Stimulated activated effector memory CD8-positive, alpha-beta T cell treated with anti-CD3 and anti-CD28 coated beads, Interleukin-12 subunit alpha, Interleukin-12 subunit beta, amount 100 ng/mL, for 72 hours (primary cell): ENCODE results near the gene EXOC6B.

Source experiments
- ATAC-seq: fragments of 150-1000 bp; cut with Tn5 transposase; 2 replicates; pipeline ENCODE4 v1.10.0; 2021
- DNase-seq, 2 donors: peaks; one replicate each; pipeline ENCODE4 v3.0.0; 2021 to 2022; ENCODE audit warnings: low spot score in 2 of 2
- H3K27ac Mint-ChIP-seq: one replicate; pipeline ENCODE4 v1.8.0; 2022; ENCODE audit warnings: mild to moderate bottlenecking, mixed read lengths
- H3K36me3 Mint-ChIP-seq: one replicate; pipeline ENCODE4 v1.8.0; 2022; ENCODE audit warnings: mild to moderate bottlenecking, mixed read lengths
- H3K4me1 Mint-ChIP-seq: one replicate; pipeline ENCODE4 v1.8.0; 2022; ENCODE audit warnings: mixed read lengths
- H3K4me3 Mint-ChIP-seq: one replicate; pipeline ENCODE4 v1.8.0; 2022; ENCODE audit warnings: mild to moderate bottlenecking, mixed read lengths
- H3K9me3 Mint-ChIP-seq: one replicate; pipeline ENCODE4 v1.8.0; 2022; ENCODE audit warnings: mixed read lengths

Gene EXOC6B

GRCh38 chr2:72144632-72145288 is 681.1 kb downstream of the EXOC6B start:
- Mint-ChIP-seq H3K4me1 (peaks cover 38% of the 10 kb centered on the region), H3K9me3 (no peaks in the 10 kb centered on the region), H3K4me3 (peak overlapping the region; percentile 62), H3K36me3 (no peaks in the 10 kb centered on the region), H3K27ac (no peak overlapping the region)
- no peak for ATAC-seq
- DNase-seq: peak; percentile 1 to 50

- Mint-ChIP-seq H3K4me3 (peak overlapping the region; percentile 11), H3K4me1 (peaks cover 33% of the 10 kb centered on the region), H3K9me3 (no peaks in the 10 kb centered on the region), H3K36me3 (no peaks in the 10 kb centered on the region), H3K27ac (no peak overlapping the region)
- peak in 1 of 2 donors; percentile 1 for DNase-seq
- ATAC-seq: no peak
These were observed 681.6 kb downstream of the EXOC6B start for GRCh38 chr2:72144274-72144631.

DNA sequence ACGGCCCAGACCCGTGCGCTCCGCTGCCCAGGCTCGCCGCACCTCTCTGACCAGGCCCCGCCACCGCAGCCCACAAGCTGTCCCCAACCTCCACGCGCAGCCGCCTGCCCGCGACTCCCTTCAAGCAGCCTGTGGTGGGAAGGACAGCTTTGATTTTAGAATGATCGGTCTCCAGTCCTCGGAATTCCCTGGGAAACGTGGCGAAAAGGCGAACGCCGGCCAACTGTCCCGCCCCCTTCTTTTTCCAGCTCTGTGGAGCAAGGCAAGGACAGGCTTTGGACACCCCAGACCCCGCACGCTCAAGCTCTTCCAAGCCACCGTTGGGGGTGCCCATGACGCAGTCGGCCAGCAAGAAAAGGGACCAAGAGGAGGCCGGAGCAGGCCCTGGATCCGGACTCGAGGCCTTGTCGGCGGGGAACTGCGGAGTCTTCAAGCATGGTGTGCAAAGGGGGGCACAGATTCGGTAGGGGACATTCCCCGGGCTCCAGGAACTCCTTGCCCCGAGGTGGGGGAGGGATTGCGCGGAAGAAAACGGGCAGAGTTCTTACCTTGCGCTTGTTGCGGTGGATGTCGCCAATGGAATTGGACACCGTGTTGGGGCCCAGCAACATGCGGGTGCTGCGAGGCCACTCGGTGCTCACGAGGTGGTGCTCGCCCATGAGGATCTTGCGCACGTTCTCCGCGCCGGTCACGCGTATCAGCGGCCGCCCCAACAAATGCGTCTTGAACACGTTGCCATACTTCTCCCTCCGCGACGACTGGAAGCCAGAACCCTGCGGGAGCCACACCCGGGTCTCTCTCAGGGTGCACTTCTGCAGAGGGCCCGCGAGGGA is 682.2 kb downstream of the EXOC6B start:
- peak overlapping the region; percentile 11 for H3K4me3 Mint-ChIP-seq
- no peak overlapping the region for H3K27ac Mint-ChIP-seq
- H3K4me1 Mint-ChIP-seq: peaks cover 27% of the 10 kb centered on the region
- no peaks in the 10 kb centered on the region for H3K36me3 Mint-ChIP-seq
- no peaks in the 10 kb centered on the region for H3K9me3 Mint-ChIP-seq
- DNase-seq (peak in 1 of 2 donors; percentile 0), ATAC-seq (no peak)

GRCh38 chr2:72142570-72143440 is 683.0 kb downstream of the EXOC6B start:
- Mint-ChIP-seq H3K9me3 (no peaks in the 10 kb centered on the region), H3K4me1 (peaks cover 24% of the 10 kb centered on the region), H3K36me3 (no peaks in the 10 kb centered on the region), H3K27ac (no peak overlapping the region), H3K4me3 (no peak overlapping the region)
- ATAC-seq: no peak
- no peak for DNase-seq

GRCh38 chr2:72141881-72142451 is 683.9 kb downstream of the EXOC6B start:
- Mint-ChIP-seq H3K36me3 (no peaks in the 10 kb centered on the region), H3K9me3 (no peaks in the 10 kb centered on the region), H3K4me3 (no peak overlapping the region), H3K4me1 (peaks cover 30% of the 10 kb centered on the region), H3K27ac (no peak overlapping the region)
- no peak for ATAC-seq
- no peak for DNase-seq

- no peak for ATAC-seq
- Mint-ChIP-seq H3K36me3 (no peaks in the 10 kb centered on the region), H3K4me3 (no peak overlapping the region), H3K27ac (no peak overlapping the region), H3K9me3 (no peaks in the 10 kb centered on the region), H3K4me1 (peaks cover 22% of the 10 kb centered on the region)
- DNase-seq: no peak
These were observed 684.7 kb downstream of the EXOC6B start for GRCh38 chr2:72141032-72141645.

DNA sequence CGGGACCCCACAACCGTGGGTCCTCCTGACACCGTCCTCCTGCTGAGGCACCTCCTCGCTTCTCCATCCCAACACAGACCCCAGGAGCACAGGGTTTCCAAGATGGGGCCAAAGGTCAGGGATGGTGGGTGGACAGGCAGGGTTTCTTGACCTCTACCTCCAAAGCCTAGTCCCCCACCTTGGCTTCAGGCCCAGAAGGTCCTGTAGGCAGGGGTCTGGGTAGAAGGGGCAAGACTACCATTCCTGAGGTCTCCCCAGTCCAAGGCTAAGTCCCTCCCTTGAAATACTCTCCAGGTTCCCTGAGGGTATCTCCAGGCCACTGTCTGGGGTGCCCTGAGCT is 685.2 kb downstream of the EXOC6B start:
- H3K4me1 Mint-ChIP-seq: peaks cover 16% of the 10 kb centered on the region
- no peaks in the 10 kb centered on the region for H3K9me3 Mint-ChIP-seq
- no peaks in the 10 kb centered on the region for H3K36me3 Mint-ChIP-seq
- DNase-seq (no peak), ATAC-seq (no peak)
- no peak overlapping the region for H3K27ac Mint-ChIP-seq
- H3K4me3 Mint-ChIP-seq: no peak overlapping the region

DNA sequence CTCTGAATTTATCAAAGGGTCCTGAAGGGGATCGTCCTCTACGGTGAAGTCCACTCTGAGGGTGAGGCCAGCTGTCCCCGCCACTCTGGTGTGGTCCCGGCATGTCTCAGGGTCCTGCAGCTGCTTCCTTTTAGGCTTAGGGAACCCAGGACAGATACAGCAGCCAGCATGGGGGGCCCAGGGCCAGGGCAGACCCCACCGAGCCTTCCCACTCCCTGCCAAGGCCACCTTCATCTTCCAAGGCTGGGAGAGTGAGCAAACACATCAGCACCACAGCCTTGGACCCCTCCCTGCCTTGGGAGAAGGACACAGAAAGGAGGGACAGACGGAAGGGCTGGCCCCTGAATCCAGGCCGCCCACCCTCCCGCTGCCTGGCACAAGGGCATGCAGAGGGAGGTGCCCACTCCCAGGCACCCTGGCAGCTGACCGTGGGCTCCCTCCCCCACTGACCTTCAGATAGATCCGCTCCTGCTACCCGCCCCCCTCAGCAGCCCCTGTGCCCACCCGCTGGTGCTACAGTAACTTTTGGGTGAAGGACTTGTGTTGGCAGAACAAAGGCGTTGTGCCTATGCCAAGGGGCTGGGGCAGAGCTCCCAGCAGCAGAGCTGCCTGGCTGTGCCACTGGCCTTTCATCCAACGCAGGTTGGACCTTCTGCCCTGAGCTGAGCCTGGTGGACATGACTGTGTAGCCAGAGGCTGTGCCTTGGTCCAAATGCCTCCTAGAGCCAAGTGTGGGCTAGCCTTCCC is 685.8 kb downstream of the EXOC6B start:
- peaks cover 13% of the 10 kb centered on the region for H3K4me1 Mint-ChIP-seq
- no peaks in the 10 kb centered on the region for H3K36me3 Mint-ChIP-seq
- DNase-seq: no peak
- H3K9me3 Mint-ChIP-seq: no peaks in the 10 kb centered on the region
- H3K4me3 Mint-ChIP-seq: no peak overlapping the region
- H3K27ac Mint-ChIP-seq: no peak overlapping the region
- ATAC-seq: no peak

- Mint-ChIP-seq H3K36me3 (no peaks in the 10 kb centered on the region), H3K4me3 (no peak overlapping the region), H3K27ac (no peak overlapping the region), H3K9me3 (no peaks in the 10 kb centered on the region), H3K4me1 (peaks cover 13% of the 10 kb centered on the region)
- DNase-seq (no peak), ATAC-seq (no peak)
These were observed 686.4 kb downstream of the EXOC6B start for GRCh38 chr2:72139471-72139873.

DNA sequence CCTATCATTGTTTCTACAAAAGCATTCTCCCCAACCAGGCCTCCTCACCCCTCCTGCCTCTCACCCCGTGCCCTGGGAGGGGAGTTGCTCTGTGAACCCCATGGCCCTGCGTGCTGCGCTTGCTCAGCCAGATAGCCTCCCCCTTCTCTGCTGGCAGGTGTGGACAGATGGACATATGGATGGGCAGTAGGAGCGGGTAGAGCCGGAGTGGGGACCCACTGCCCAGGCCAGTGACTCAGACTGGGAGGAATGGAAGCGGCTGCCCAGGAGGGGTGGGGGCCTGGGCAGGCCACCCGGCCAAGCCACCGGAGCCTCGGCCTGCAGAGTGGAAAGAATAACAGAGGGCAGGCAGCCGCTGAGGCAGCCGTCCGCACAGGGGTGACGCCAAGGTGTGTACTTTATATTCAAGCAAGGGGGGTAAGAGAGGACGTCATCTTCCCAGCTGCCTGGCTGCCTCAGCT is 686.9 kb downstream of the EXOC6B start:
- peaks cover 13% of the 10 kb centered on the region for H3K4me1 Mint-ChIP-seq
- no peak for ATAC-seq
- DNase-seq: no peak
- H3K4me3 Mint-ChIP-seq: no peak overlapping the region
- H3K36me3 Mint-ChIP-seq: no peaks in the 10 kb centered on the region
- no peaks in the 10 kb centered on the region for H3K9me3 Mint-ChIP-seq
- no peak overlapping the region for H3K27ac Mint-ChIP-seq

- DNase-seq: no peak
- Mint-ChIP-seq H3K27ac (no peak overlapping the region), H3K4me3 (no peak overlapping the region), H3K4me1 (peaks cover 7% of the 10 kb centered on the region), H3K9me3 (no peaks in the 10 kb centered on the region), H3K36me3 (no peaks in the 10 kb centered on the region)
- ATAC-seq: no peak
These were observed 687.6 kb downstream of the EXOC6B start for GRCh38 chr2:72138011-72138881.

GRCh38 chr2:72137498-72138010 is 688.3 kb downstream of the EXOC6B start:
- Mint-ChIP-seq H3K36me3 (no peaks in the 10 kb centered on the region), H3K9me3 (no peaks in the 10 kb centered on the region)
- ATAC-seq: peak; percentile 60

GRCh38 chr2:72136933-72137497 is 688.8 kb downstream of the EXOC6B start:
- H3K9me3 Mint-ChIP-seq: no peaks in the 10 kb centered on the region
- H3K27ac Mint-ChIP-seq: no peak overlapping the region
- H3K4me3 Mint-ChIP-seq: no peak overlapping the region
- no peaks in the 10 kb centered on the region for H3K36me3 Mint-ChIP-seq
- ATAC-seq (no peak), DNase-seq (no peak)
- peaks cover 7% of the 10 kb centered on the region for H3K4me1 Mint-ChIP-seq

More at GRCh38 chr2:72137498-72138010, 688.3 kb downstream of the EXOC6B start:
- peak; percentile 64 to 87 for DNase-seq
- Mint-ChIP-seq H3K27ac (no peak overlapping the region), H3K4me1 (peaks cover 7% of the 10 kb centered on the region), H3K4me3 (no peak overlapping the region)
